Superior temporal gyrus (tissue), 1 donor: ENCODE data around the gene PRAMEF6.
"Not testable (repeated sequence)": the region's sequence is repeated elsewhere in the genome, so short reads cannot be mapped to it uniquely, and the experiment has no call there.

ENCODE experiments used
- DNase-seq: peaks from one replicate; pipeline ENCODE4 v3.0.0-alpha.2; 2016; ENCODE audit errors: extremely low spot score

PRAMEF6 gene

DNA sequence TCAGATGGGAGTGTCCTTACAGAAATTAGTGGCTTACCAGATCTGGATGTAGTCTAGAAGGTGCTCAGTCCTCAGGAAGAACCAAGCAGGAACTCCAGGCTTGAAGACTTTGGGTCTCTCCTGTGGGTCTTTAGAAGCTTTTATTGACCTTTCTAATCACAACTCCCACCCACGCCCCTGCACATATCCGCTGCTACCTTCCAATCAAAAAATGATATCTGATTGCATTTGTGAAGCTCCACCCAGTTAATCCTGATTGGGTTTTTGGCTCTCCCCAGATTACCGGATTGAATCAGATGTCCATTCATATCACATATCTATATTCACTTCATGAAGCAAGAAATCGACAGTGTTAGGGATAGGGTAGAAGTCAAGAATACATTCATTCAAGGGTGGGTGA is at the start of gene PRAMEF6:
Gene PRAMEF6, minus strand, starts transcription at position 101 of the 400 bp plus-strand sequence. CDS start 5,062 bp downstream, outside the sequence.
- not testable (repeated sequence) for DNase-seq

- not testable (repeated sequence) for DNase-seq
These were observed 23.0 kb downstream of the PRAMEF6 start for GRCh38 chr1:12924368-12924767.

DNA sequence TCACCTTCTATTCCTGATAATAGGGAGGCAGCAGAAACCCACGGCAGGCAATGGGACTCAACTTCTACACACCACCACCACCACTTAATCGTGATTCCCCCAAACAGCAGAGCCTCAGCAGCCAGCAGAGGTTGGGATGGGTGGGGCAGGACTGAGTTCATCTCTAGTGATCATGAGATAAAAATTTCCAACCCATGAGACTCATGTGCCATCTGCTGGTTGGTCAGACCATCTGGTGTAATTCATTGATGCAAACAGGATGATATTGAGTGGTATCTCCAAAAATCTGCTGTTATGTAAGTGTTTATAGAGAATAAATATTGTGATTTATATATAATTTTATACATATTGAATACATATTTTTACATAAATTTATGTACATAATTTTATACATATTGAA is 25.6 kb downstream of the PRAMEF6 start:
- peak; percentile 0 for DNase-seq

- not testable (repeated sequence) for DNase-seq
These were observed 31.1 kb downstream of the PRAMEF6 start, which contains the start of gene PRAMEF7 for GRCh38 chr1:12916310-12916709. Gene PRAMEF7, plus strand, starts transcription at chr1:12916610. Its CDS starts 1,083 bp downstream, at chr1:12917693.

- not testable (repeated sequence) for DNase-seq
These were observed 43.4 kb downstream of the PRAMEF6 start for GRCh38 chr1:12903793-12904572.

DNA sequence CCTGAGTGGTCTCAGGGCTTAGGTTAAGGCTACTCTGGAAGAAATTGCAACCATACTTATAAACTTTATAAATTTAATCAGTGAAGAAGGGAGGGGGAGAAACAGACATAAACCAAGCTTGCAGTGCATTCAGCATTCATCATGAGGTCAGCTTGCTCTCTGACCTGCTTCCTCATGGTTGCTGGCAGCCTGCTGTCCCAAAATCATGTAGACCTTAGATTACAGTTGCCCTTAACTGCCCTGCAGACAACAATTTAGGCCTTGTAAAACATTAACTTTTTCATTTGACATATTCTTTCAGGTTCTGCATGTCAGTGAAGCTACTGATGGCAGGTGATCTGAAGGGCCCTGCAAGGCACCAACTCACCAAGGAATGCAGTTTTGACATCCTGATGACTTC is 48.2 kb downstream of the PRAMEF6 start:
- not testable (repeated sequence) for DNase-seq

DNA sequence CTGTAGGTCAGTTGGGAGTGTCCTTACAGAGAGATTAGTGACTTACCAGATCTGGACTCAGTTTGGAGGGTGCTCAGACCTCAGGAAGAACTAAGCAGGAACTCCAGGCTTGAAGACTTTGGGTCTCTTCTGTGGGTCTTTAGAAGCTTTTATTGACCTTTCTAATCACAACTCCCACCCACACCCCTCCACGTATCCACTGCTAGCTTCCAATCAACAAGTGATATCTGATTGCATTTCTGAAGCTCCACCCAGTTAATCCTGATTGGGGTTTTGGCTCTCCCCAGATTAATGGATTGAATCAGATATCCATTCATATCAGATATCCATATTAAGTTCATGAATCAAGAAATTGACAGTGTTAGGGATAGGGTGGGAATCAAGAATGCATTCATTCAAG is 49.2 kb downstream of the PRAMEF6 start, which contains the start of gene PRAMEF10:
Gene PRAMEF10, minus strand, starts transcription at position 101 of the 400 bp plus-strand sequence. CDS start 2,423 bp downstream, outside the sequence.
- not testable (repeated sequence) for DNase-seq
